Hematopoietic multipotent progenitor cell (in vitro differentiated cells): ENCODE measurements around the gene CACNA1I. TPM values are rescaled to one million over a fixed set of nuclear protein-coding genes. Genes with fewer than 3 reads are reported as not detected.

Source experiments
- DNase-seq, 3 donors: peaks; one replicate each; pipeline ENCODE4 v3.0.0-alpha.2; 2011 to 2015; ENCODE audit warnings: low read depth in 2 of 3, low spot score in 2 of 3
- total RNA-seq: library from RNA; depleted of rRNA; stranded (reverse); fragments of >200 nt; gene quantifications from one replicate; pipeline ENCODE4 v1.2.3, GENCODE V29; 2012

Gene CACNA1I
- total RNA-seq, 1 donor = under 0.01 TPM

- DNase-seq = no peak
Observed at GRCh38 chr22:39595622-39596172, 25.1 kb downstream of the CACNA1I start.

GRCh38 chr22:39596601-39597000, 26.0 kb downstream of the CACNA1I start:
- DNase-seq = no peak

- no peak for DNase-seq
Observed at GRCh38 chr22:39597236-39597869, 26.8 kb downstream of the CACNA1I start.

- peak; percentile 26 to 59 (median 55) for DNase-seq
Observed at GRCh38 chr22:39598017-39598965, 27.7 kb downstream of the CACNA1I start.

GRCh38 chr22:39600491-39601179, 30.1 kb downstream of the CACNA1I start:
- no peak for DNase-seq

GRCh38 chr22:39601180-39601535, 30.6 kb downstream of the CACNA1I start:
- DNase-seq = no peak

GRCh38 chr22:39603345-39603744, 32.8 kb downstream of the CACNA1I start:
- DNase-seq = no peak

GRCh38 chr22:39610246-39610645, 39.7 kb downstream of the CACNA1I start:
- DNase-seq = no peak

- no peak for DNase-seq
Observed at GRCh38 chr22:39610766-39611165, 40.2 kb downstream of the CACNA1I start.

GRCh38 chr22:39611360-39611759, 40.8 kb downstream of the CACNA1I start:
- no peak for DNase-seq

GRCh38 chr22:39612811-39613548, 42.4 kb downstream of the CACNA1I start:
- DNase-seq = peak in 2 of 3 donors; percentile 25 to 49

- no peak for DNase-seq
Observed at GRCh38 chr22:39613549-39613921, 43.0 kb downstream of the CACNA1I start.

GRCh38 chr22:39614442-39614841, 43.9 kb downstream of the CACNA1I start:
- no peak for DNase-seq

GRCh38 chr22:39616051-39616450, 45.5 kb downstream of the CACNA1I start:
- DNase-seq = no peak

GRCh38 chr22:39616781-39617180, 46.2 kb downstream of the CACNA1I start:
- DNase-seq = no peak

- no peak for DNase-seq
Observed at GRCh38 chr22:39617342-39617741, 46.8 kb downstream of the CACNA1I start.

- DNase-seq = no peak
Observed at GRCh38 chr22:39617970-39618757, 47.6 kb downstream of the CACNA1I start.

- DNase-seq = no peak
Observed at GRCh38 chr22:39618996-39619530, 48.5 kb downstream of the CACNA1I start.

GRCh38 chr22:39620924-39621690, 50.6 kb downstream of the CACNA1I start:
- no peak for DNase-seq
